Neural cell (in vitro differentiated cells): Measurements from ENCODE around the gene MRPL37. TPM values are rescaled to one million over a fixed set of nuclear protein-coding genes. Genes with fewer than 3 reads are reported as not detected.

Experiments used
- H2AFZ ChIP-seq: fragments of 200-600, 300-800 bp; sonication (generic), shearing (Covaris generic); 2 replicates; pipeline ENCODE4 v1.6.0; 2014; ENCODE audit warnings: low read depth, mild to moderate bottlenecking, antibody characterized with exemption, low read length, moderate library complexity
- H3F3A ChIP-seq: fragments of 200-600 bp; shearing (Covaris generic); 2 replicates; pipeline ENCODE4 v1.6.1; 2016; ENCODE audit warnings: mild to moderate bottlenecking, moderate library complexity, mixed read lengths, antibody characterized with exemption, low read length; ENCODE audit not compliant: insufficient read depth, poor library complexity, severe bottlenecking
- H3K27ac ChIP-seq: fragments of 200-600, 300-800 bp; sonication (generic), shearing (Covaris generic); 2 replicates; pipeline ENCODE4 v1.5.1; 2014; ENCODE audit warnings: mild to moderate bottlenecking, low read length, moderate library complexity
- H3K27me3 ChIP-seq: fragments of 300-800, 200-600 bp; sonication (generic), shearing (Covaris generic); 2 replicates; pipeline ENCODE4 v1.6.0; 2014; ENCODE audit warnings: mild to moderate bottlenecking, low read depth, low read length, moderate library complexity; ENCODE audit not compliant: insufficient read depth
- H3K36me3 ChIP-seq: fragments of 300-800, 200-600 bp; sonication (generic), shearing (Covaris generic); 2 replicates; pipeline ENCODE4 v1.5.1; 2014; ENCODE audit warnings: mild to moderate bottlenecking, antibody characterized with exemption, low read length, moderate library complexity; ENCODE audit not compliant: insufficient read depth
- H3K4me2 ChIP-seq: fragments of 300-800, 200-600 bp; sonication (generic), shearing (Covaris generic); 2 replicates; pipeline ENCODE4 v1.6.0; 2014; ENCODE audit warnings: mild to moderate bottlenecking, low read length
- H3K4me3 ChIP-seq: fragments of 300-800, 200-600 bp; sonication (generic), shearing (Covaris generic); 2 replicates; pipeline ENCODE4 v1.5.1; 2014; ENCODE audit warnings: mild to moderate bottlenecking, low read length, moderate library complexity
- H3K79me2 ChIP-seq: fragments of 200-600 bp; shearing (Covaris generic); replicated peaks from 2 replicates; pipeline ENCODE4 v1.6.0; 2014; ENCODE audit warnings: mild to moderate bottlenecking, low read length, moderate library complexity; ENCODE audit not compliant: insufficient read depth
- H3K9ac ChIP-seq: fragments of 300-800, 200-600 bp; sonication (generic), shearing (Covaris generic); 2 replicates; pipeline ENCODE4 v1.6.1; 2016; ENCODE audit warnings: mild to moderate bottlenecking, low read length, mixed read lengths
- H3K9me2 ChIP-seq: fragments of 200-600 bp; shearing (Covaris generic); 2 replicates; pipeline ENCODE4 v1.6.1; 2016; ENCODE audit warnings: mild to moderate bottlenecking, low read length, mixed read lengths; ENCODE audit not compliant: insufficient read depth
- H3K9me3 ChIP-seq: fragments of 200-600, 300-800 bp; sonication (generic), shearing (Covaris generic); 2 replicates; pipeline ENCODE4 v1.6.1; 2016; ENCODE audit warnings: mild to moderate bottlenecking, mixed run types, low read length, moderate library complexity, mixed read lengths
- H4K20me1 ChIP-seq: fragments of 200-600 bp; shearing (Covaris generic); 2 replicates; pipeline ENCODE4 v1.6.1; 2016; ENCODE audit warnings: mild to moderate bottlenecking, mixed run types; ENCODE audit not compliant: insufficient read depth
- EP300 ChIP-seq: fragments of 450-650 bp; conservative IDR thresholded peaks from 2 replicates; pipeline ENCODE4 v1.6.1; 2014; ENCODE audit warnings: antibody characterized with exemption, mild to moderate bottlenecking, moderate library complexity; ENCODE audit not compliant: poor library complexity, severe bottlenecking
- EZH2 ChIP-seq: fragments of 200-600, 300-800 bp; shearing (Covaris generic), sonication (generic); IDR thresholded peaks from 2 replicates; pipeline ENCODE4 v1.6.1; 2014; ENCODE audit warnings: antibody characterized with exemption, low read length, borderline replicate concordance, mild to moderate bottlenecking; ENCODE audit not compliant: insufficient read depth, poor library complexity, severe bottlenecking
- MXI1 ChIP-seq: fragments of 450-650 bp; conservative IDR thresholded peaks from 2 replicates; pipeline ENCODE4 v1.6.1; 2014; ENCODE audit warnings: antibody characterized with exemption, mild to moderate bottlenecking; ENCODE audit not compliant: poor library complexity, severe bottlenecking
- POLR2AphosphoS5 ChIP-seq: IDR thresholded peaks from 2 replicates; pipeline ENCODE4 v1.6.1; 2012
- RAD21 ChIP-seq: fragments of 450-650 bp; conservative IDR thresholded peaks from 2 replicates; pipeline ENCODE4 v1.6.1; 2014; ENCODE audit warnings: antibody characterized with exemption, mild to moderate bottlenecking, moderate library complexity
- SMC3 ChIP-seq: fragments of 450-650 bp; conservative IDR thresholded peaks from 2 replicates; pipeline ENCODE4 v1.6.1; 2014; ENCODE audit warnings: antibody characterized with exemption, mild to moderate bottlenecking, moderate library complexity; ENCODE audit not compliant: poor library complexity
- TAF1 ChIP-seq: IDR thresholded peaks from 2 replicates; pipeline ENCODE4 v1.6.1; 2012; ENCODE audit warnings: low read depth
- polyA plus RNA-seq: library from polyadenylated mRNA; depleted of rRNA; stranded (reverse); fragments of >200 nt; gene quantifications from 2 replicates; pipeline ENCODE4 v1.2.3, GENCODE V29; 2014
- TF ChIP-seq, protein P1 (sequence below): fragments of 450-650 bp; IDR thresholded peaks from 2 replicates; pipeline ENCODE4 v1.5.1; 2014; ENCODE audit warnings: antibody characterized with exemption, mild to moderate bottlenecking, moderate library complexity; ENCODE audit not compliant: poor library complexity, severe bottlenecking
- TF ChIP-seq, protein P2 (sequence below): IDR thresholded peaks from 2 replicates; pipeline ENCODE4 v1.6.1; 2012; ENCODE audit warnings: borderline replicate concordance

MRPL37 gene
- polyA plus RNA-seq, 1 donor from 2014 or later: 24.3 TPM

DNA sequence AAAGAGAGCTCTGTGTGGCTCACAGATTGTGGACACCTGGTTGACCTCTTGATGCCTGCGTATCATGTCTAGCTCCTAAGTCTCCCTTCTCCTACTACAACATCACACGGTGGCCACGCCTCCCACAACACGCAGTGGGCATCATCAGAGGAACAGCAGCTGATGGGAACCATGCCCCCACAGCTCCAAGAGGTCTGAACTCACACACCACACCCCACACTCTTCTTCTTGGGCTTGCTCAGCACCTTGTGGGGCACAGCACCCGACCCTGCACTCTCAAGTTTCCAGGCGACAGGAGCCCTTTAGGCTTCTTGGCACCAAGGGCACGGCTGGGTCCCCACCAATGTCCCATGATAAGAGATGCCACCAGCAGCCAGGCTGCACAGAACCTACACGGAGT, 28.4 kb upstream of the MRPL37 start:
- H3K4me2 ChIP-seq: no peak overlapping the region
- no peak overlapping the region for H2AFZ ChIP-seq
- H3K9ac ChIP-seq: no peak overlapping the region
- H3K36me3 ChIP-seq: no peaks in the 10 kb centered on the region
- H4K20me1 ChIP-seq: no peaks in the 10 kb centered on the region
- no peaks in the 10 kb centered on the region for H3K9me2 ChIP-seq
- no peaks in the 10 kb centered on the region for H3K79me2 ChIP-seq
- TF ChIP-seq, protein P1, sequence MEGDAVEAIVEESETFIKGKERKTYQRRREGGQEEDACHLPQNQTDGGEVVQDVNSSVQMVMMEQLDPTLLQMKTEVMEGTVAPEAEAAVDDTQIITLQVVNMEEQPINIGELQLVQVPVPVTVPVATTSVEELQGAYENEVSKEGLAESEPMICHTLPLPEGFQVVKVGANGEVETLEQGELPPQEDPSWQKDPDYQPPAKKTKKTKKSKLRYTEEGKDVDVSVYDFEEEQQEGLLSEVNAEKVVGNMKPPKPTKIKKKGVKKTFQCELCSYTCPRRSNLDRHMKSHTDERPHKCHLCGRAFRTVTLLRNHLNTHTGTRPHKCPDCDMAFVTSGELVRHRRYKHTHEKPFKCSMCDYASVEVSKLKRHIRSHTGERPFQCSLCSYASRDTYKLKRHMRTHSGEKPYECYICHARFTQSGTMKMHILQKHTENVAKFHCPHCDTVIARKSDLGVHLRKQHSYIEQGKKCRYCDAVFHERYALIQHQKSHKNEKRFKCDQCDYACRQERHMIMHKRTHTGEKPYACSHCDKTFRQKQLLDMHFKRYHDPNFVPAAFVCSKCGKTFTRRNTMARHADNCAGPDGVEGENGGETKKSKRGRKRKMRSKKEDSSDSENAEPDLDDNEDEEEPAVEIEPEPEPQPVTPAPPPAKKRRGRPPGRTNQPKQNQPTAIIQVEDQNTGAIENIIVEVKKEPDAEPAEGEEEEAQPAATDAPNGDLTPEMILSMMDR: no peak
- TF ChIP-seq SMC3 (no peak), POLR2AphosphoS5 (no peak), EP300 (no peak), MXI1 (no peak), RAD21 (no peak), TAF1 (no peak), EZH2 (no peak)
- TF ChIP-seq, protein P2, sequence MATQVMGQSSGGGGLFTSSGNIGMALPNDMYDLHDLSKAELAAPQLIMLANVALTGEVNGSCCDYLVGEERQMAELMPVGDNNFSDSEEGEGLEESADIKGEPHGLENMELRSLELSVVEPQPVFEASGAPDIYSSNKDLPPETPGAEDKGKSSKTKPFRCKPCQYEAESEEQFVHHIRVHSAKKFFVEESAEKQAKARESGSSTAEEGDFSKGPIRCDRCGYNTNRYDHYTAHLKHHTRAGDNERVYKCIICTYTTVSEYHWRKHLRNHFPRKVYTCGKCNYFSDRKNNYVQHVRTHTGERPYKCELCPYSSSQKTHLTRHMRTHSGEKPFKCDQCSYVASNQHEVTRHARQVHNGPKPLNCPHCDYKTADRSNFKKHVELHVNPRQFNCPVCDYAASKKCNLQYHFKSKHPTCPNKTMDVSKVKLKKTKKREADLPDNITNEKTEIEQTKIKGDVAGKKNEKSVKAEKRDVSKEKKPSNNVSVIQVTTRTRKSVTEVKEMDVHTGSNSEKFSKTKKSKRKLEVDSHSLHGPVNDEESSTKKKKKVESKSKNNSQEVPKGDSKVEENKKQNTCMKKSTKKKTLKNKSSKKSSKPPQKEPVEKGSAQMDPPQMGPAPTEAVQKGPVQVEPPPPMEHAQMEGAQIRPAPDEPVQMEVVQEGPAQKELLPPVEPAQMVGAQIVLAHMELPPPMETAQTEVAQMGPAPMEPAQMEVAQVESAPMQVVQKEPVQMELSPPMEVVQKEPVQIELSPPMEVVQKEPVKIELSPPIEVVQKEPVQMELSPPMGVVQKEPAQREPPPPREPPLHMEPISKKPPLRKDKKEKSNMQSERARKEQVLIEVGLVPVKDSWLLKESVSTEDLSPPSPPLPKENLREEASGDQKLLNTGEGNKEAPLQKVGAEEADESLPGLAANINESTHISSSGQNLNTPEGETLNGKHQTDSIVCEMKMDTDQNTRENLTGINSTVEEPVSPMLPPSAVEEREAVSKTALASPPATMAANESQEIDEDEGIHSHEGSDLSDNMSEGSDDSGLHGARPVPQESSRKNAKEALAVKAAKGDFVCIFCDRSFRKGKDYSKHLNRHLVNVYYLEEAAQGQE: no peak
- no peak overlapping the region for H3K4me3 ChIP-seq
- no peaks in the 10 kb centered on the region for H3K27me3 ChIP-seq
- no peak overlapping the region for H3K27ac ChIP-seq
- no peaks in the 10 kb centered on the region for H3K9me3 ChIP-seq
- H3F3A ChIP-seq: no peaks in the 10 kb centered on the region

DNA sequence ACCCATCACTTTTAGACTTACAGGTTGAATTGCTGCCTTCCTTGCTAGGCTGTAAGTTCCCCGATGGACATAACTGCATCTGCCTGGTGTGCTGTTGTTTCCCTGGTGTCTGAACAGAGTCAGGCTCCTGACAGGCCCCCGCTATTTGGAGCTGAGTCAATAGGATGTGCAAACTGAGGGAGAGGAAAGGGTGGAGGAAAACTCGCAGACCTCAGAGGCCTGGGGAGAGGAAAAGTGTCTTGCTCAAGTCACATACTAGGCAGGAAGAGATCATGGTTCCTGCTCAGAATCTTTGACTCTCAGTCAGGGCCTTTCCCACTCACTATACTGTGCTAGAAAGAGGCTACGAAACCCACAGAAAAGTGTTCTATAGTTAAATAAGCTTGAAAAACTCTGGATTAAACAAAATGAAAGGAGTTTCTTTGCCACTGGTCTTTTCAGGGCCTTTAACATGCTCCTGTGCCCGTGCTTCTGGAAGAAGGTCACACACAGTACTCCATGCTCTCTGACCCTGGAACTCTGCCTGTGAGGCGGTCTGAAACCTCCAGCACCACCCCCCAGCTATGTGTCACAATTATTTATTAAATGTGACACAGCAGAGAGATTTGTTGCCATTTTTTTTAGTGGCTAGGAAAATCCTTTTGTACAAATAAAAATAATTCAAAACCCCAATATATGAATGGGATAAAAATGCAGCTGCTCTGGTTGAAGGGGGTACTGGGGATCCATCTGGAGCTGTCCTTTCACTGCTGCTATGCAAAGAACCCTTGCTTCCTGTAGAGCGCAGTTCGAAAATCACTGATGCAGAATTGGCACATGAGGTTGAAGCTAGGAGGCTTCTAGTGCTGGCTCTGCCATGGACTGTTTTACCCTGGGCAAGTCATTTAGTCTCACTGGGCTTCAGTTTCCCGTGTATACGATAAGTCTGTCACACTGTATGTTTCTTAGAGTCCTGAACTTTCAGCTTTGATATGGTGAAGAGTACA, 27.1 kb upstream of the MRPL37 start:
- TF ChIP-seq POLR2AphosphoS5 (no peak), TAF1 (no peak)
- Histone ChIP-seq H3K9ac (no peak overlapping the region), H3K27ac (peak overlapping the region; percentile 19), H4K20me1 (no peaks in the 10 kb centered on the region), H3K9me2 (no peaks in the 10 kb centered on the region), H3K4me2 (no peak overlapping the region), H3K9me3 (no peaks in the 10 kb centered on the region), H2AFZ (no peak overlapping the region), H3F3A (no peaks in the 10 kb centered on the region), H3K36me3 (no peaks in the 10 kb centered on the region), H3K27me3 (no peaks in the 10 kb centered on the region), H3K79me2 (no peaks in the 10 kb centered on the region), H3K4me3 (no peak overlapping the region)
